ENCODE data around the gene GIGYF1.
A peak's percentile ranks its signal among the peaks of the same experiment; 100 is the strongest.

DNA sequence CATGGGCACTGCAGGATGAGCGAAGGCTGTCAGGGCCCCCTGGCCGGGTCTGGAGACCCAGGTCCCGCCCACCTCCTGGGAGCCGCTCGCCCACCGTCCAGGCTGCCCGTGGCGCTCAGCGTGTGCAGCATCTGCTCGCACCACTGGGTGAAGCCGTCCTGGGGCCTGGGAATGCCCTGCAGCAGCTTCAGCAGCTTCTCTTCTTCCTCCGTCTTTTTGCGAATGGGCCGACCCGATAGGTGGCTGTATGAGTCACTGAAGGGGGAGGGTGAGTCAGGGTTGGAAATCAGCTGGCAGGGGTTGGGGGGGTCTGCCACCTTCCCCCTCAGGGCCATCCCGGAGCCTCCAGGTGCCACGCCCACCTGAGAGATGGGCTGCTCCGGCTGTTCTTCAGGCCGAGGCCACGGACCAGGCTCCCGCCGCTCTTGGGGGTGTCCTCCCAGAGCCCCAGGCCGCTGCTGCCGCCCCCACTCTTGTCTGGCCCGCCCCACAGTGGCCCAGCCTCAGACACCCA lies 11.8 kb downstream of the GIGYF1 start:
- TF ChIP-seq, protein P1, sequence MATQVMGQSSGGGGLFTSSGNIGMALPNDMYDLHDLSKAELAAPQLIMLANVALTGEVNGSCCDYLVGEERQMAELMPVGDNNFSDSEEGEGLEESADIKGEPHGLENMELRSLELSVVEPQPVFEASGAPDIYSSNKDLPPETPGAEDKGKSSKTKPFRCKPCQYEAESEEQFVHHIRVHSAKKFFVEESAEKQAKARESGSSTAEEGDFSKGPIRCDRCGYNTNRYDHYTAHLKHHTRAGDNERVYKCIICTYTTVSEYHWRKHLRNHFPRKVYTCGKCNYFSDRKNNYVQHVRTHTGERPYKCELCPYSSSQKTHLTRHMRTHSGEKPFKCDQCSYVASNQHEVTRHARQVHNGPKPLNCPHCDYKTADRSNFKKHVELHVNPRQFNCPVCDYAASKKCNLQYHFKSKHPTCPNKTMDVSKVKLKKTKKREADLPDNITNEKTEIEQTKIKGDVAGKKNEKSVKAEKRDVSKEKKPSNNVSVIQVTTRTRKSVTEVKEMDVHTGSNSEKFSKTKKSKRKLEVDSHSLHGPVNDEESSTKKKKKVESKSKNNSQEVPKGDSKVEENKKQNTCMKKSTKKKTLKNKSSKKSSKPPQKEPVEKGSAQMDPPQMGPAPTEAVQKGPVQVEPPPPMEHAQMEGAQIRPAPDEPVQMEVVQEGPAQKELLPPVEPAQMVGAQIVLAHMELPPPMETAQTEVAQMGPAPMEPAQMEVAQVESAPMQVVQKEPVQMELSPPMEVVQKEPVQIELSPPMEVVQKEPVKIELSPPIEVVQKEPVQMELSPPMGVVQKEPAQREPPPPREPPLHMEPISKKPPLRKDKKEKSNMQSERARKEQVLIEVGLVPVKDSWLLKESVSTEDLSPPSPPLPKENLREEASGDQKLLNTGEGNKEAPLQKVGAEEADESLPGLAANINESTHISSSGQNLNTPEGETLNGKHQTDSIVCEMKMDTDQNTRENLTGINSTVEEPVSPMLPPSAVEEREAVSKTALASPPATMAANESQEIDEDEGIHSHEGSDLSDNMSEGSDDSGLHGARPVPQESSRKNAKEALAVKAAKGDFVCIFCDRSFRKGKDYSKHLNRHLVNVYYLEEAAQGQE (IDR thresholded peaks at IDR 0.05; ENCODE audit: borderline replicate concordance): no peak
- TF ChIP-seq, protein P2, sequence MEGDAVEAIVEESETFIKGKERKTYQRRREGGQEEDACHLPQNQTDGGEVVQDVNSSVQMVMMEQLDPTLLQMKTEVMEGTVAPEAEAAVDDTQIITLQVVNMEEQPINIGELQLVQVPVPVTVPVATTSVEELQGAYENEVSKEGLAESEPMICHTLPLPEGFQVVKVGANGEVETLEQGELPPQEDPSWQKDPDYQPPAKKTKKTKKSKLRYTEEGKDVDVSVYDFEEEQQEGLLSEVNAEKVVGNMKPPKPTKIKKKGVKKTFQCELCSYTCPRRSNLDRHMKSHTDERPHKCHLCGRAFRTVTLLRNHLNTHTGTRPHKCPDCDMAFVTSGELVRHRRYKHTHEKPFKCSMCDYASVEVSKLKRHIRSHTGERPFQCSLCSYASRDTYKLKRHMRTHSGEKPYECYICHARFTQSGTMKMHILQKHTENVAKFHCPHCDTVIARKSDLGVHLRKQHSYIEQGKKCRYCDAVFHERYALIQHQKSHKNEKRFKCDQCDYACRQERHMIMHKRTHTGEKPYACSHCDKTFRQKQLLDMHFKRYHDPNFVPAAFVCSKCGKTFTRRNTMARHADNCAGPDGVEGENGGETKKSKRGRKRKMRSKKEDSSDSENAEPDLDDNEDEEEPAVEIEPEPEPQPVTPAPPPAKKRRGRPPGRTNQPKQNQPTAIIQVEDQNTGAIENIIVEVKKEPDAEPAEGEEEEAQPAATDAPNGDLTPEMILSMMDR (IDR thresholded peaks at IDR 0.05; ENCODE audit: poor library complexity, severe bottlenecking): no peak
- TF ChIP-seq POLR2AphosphoS5 (IDR thresholded peaks at IDR 0.05): peak; percentile 4
- no peak for TF ChIP-seq TAF1 (IDR thresholded peaks at IDR 0.05; ENCODE audit: low read depth)
